PFSK-1 (cell line): ENCODE results near the gene JADE2.

Experiments used
- FOXP2 ChIP-seq: optimal IDR thresholded peaks from 2 replicates; pipeline ENCODE3; 2011; ENCODE audit warnings: borderline replicate concordance, control low read depth, inconsistent platforms; ENCODE audit not compliant: insufficient read depth; ENCODE audit errors: extremely low read length, extremely low read depth
- POLR2AphosphoS5 ChIP-seq: IDR thresholded peaks from 2 replicates; pipeline ENCODE4 v1.6.1; 2012; ENCODE audit warnings: low read depth, mild to moderate bottlenecking, control low read depth, low read length, moderate library complexity
- TAF1 ChIP-seq: IDR thresholded peaks from 2 replicates; pipeline ENCODE4 v1.6.1; 2012; ENCODE audit warnings: low read length, control low read depth, borderline replicate concordance; ENCODE audit not compliant: insufficient read depth
- TF ChIP-seq, protein P1 (sequence below), 2 experiments: IDR thresholded peaks; 2 replicates each; pipeline versions ENCODE4 v1.6.1 to v1.8.0; 2011 to 2012; ENCODE audit warnings: low read depth in 2 of 2, low read length in 2 of 2, control low read depth in 1 of 2, inconsistent platforms in 1 of 2, mild to moderate bottlenecking in 1 of 2, moderate library complexity in 1 of 2; ENCODE audit not compliant: insufficient read depth in 1 of 2

DNA sequence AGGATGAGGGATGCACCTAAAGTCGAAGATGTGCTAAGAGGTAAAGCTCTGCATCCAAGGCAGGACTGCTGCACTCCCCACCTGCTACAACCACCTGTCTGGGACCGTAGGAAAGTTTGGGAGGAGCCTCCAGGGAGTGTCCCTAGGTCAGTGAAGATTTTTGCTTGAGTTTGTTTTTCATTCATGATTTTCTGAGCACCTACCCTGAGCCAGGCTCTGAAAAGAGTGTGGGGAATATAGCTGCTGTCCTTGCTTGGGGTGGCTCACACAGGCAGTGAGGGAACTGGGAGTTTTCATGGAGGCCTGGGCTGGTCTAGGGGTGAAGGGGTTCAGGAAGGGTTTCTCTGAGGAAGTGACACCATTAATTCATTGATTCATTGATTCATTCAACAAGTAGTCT lies 58.3 kb downstream of the JADE2 start:
- TF ChIP-seq, protein P1, sequence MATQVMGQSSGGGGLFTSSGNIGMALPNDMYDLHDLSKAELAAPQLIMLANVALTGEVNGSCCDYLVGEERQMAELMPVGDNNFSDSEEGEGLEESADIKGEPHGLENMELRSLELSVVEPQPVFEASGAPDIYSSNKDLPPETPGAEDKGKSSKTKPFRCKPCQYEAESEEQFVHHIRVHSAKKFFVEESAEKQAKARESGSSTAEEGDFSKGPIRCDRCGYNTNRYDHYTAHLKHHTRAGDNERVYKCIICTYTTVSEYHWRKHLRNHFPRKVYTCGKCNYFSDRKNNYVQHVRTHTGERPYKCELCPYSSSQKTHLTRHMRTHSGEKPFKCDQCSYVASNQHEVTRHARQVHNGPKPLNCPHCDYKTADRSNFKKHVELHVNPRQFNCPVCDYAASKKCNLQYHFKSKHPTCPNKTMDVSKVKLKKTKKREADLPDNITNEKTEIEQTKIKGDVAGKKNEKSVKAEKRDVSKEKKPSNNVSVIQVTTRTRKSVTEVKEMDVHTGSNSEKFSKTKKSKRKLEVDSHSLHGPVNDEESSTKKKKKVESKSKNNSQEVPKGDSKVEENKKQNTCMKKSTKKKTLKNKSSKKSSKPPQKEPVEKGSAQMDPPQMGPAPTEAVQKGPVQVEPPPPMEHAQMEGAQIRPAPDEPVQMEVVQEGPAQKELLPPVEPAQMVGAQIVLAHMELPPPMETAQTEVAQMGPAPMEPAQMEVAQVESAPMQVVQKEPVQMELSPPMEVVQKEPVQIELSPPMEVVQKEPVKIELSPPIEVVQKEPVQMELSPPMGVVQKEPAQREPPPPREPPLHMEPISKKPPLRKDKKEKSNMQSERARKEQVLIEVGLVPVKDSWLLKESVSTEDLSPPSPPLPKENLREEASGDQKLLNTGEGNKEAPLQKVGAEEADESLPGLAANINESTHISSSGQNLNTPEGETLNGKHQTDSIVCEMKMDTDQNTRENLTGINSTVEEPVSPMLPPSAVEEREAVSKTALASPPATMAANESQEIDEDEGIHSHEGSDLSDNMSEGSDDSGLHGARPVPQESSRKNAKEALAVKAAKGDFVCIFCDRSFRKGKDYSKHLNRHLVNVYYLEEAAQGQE (IDR thresholded peaks at IDR 0.05; ENCODE audit: insufficient read depth in 1 of 2, low read depth in 2 of 2, low read length in 2 of 2) = no peak
- TF ChIP-seq FOXP2 (no peak), POLR2AphosphoS5 (no peak), TAF1 (no peak)
